VCaP (cell line): Measurements from ENCODE around the gene TMTC2.

ENCODE experiments used
- H3K27ac ChIP-seq: fragments of 450-650 bp; 2 replicates; pipeline ENCODE4 v1.5.1; 2017
- CTCF ChIP-seq: fragments of 450-650 bp; conservative IDR thresholded peaks from 2 replicates; pipeline ENCODE4 v1.5.1; 2017; ENCODE audit warnings: mild to moderate bottlenecking, moderate library complexity

Gene TMTC2

GRCh38 chr12:82866227-82866775 lies 179.6 kb downstream of the TMTC2 start:
- no peak overlapping the region for H3K27ac ChIP-seq
- TF ChIP-seq CTCF: no peak

GRCh38 chr12:82866946-82867345 lies 180.2 kb downstream of the TMTC2 start:
- no peak for TF ChIP-seq CTCF

GRCh38 chr12:82867762-82868500 lies 181.2 kb downstream of the TMTC2 start:
- TF ChIP-seq CTCF: no peak

More at GRCh38 chr12:82866946-82867345, 180.2 kb downstream of the TMTC2 start:
- H3K27ac ChIP-seq: no peak overlapping the region

GRCh38 chr12:82870771-82871377 lies 184.2 kb downstream of the TMTC2 start:
- no peak for TF ChIP-seq CTCF
- no peak overlapping the region for H3K27ac ChIP-seq

More at GRCh38 chr12:82867762-82868500, 181.2 kb downstream of the TMTC2 start:
- H3K27ac ChIP-seq: no peak overlapping the region

GRCh38 chr12:82872088-82872487 lies 185.4 kb downstream of the TMTC2 start:
- no peak for TF ChIP-seq CTCF
- H3K27ac ChIP-seq: no peak overlapping the region

- TF ChIP-seq CTCF: no peak
- peak overlapping the region; percentile 16; the same call in 1 of the 2 replicates for H3K27ac ChIP-seq
These were observed 186.6 kb downstream of the TMTC2 start for GRCh38 chr12:82873309-82873708.

- peak overlapping the region; percentile 16; the same call in 1 of the 2 replicates for H3K27ac ChIP-seq
- no peak for TF ChIP-seq CTCF
These were observed 187.2 kb downstream of the TMTC2 start for GRCh38 chr12:82873951-82874350.
